Measurements from ENCODE around the gene HOTAIR. TPM values are rescaled to one million over a fixed set of nuclear protein-coding genes. Genes with fewer than 3 reads are reported as not detected.
A peak's percentile ranks its signal among the peaks of the same experiment; 100 is the strongest.

The HOTAIR gene
- total RNA-seq, 1 experiment from 2014 or later: not detected

GRCh38 chr12:53994009-53994263, 19.2 kb upstream of the HOTAIR start:
- no peak overlapping the region for H3K14ac ChIP-seq (ENCODE audit: insufficient read depth, low read length)
- H4K91ac ChIP-seq (ENCODE audit: insufficient read length, low read depth, low read length): no peak overlapping the region
- H3K79me2 ChIP-seq (ENCODE audit: insufficient read depth, low read length): no peaks in the 10 kb centered on the region
- Mint-ChIP-seq H3K9me3 (peaks cover 0 to 3% of the 10 kb centered on the region in 2 experiments; a peak in 2 of 5 replicates), H3K4me3 (peak overlapping the region in 1 of 2 experiments; percentile 40; a peak in 1 of 5 replicates), H3K27me3 (ENCODE audit: low read depth) (peaks cover 100% of the 10 kb centered on the region), H3K4me1 (peaks cover 7 to 31% of the 10 kb centered on the region in 2 experiments), H3K36me3 (ENCODE audit: insufficient read depth in 1 of 3, low read depth in 3 of 3) (no peaks in the 10 kb centered on the region), H3K27ac (no peak overlapping the region)
- peaks cover 99% of the 10 kb centered on the region for H3K27me3 ChIP-seq (ENCODE audit: insufficient read depth, low read length)
- no peaks in the 10 kb centered on the region for H3K23me2 ChIP-seq (ENCODE audit: insufficient read length, low read depth, low read length, poor library complexity, severe bottlenecking)
- H2AK5ac ChIP-seq (ENCODE audit: insufficient read length, low read length): no peak overlapping the region
- no peak overlapping the region for H4K8ac ChIP-seq (replicated peaks; ENCODE audit: insufficient read length, low read depth, low read length)
- H3K4me1 ChIP-seq (ENCODE audit: insufficient read depth, low read length): no peaks in the 10 kb centered on the region
- H4K5ac ChIP-seq (ENCODE audit: insufficient read length, low read depth, low read length): no peak overlapping the region
- H3K27ac ChIP-seq (ENCODE audit: insufficient read length, low read depth, low read length): no peak overlapping the region
- no peak overlapping the region for H3K23ac ChIP-seq (ENCODE audit: insufficient read length, low read depth, low read length)
- no peaks in the 10 kb centered on the region for H4K20me1 ChIP-seq (ENCODE audit: control insufficient read depth, insufficient read depth, insufficient read length)
- no peak overlapping the region for H2BK12ac ChIP-seq (ENCODE audit: insufficient read length, low read depth, low read length)
- no peak for DNase-seq
- no peak overlapping the region for H2BK5ac ChIP-seq (ENCODE audit: insufficient read length, low read length)
- no CpG with 5 or more reads among the region's 19 CpGs for WGBS (ENCODE audit: extremely low coverage, insufficient read length, low lambda C conversion rate)
- H3K79me1 ChIP-seq (ENCODE audit: insufficient read depth, low read depth, low read length, poor library complexity, severe bottlenecking): no peaks in the 10 kb centered on the region
- H3K56ac ChIP-seq (ENCODE audit: insufficient read length, low read depth, low read length): no peak overlapping the region
- H2BK20ac ChIP-seq (ENCODE audit: low read depth, low read length, poor library complexity, severe bottlenecking): no peak overlapping the region
- H3K18ac ChIP-seq (ENCODE audit: insufficient read length, low read depth, low read length): no peak overlapping the region
- H3K4ac ChIP-seq (ENCODE audit: low read depth, low read length): no peak overlapping the region
- H3K4me2 ChIP-seq (ENCODE audit: insufficient read depth, insufficient read length, low read length): no peak overlapping the region
- no peaks in the 10 kb centered on the region for H3K9me3 ChIP-seq (ENCODE audit: control insufficient read depth, low read depth, low read length)
- 0 out of 2 replicates have a peak overlapping the region, but pooled peaks have one; percentile 83 for H2BK15ac ChIP-seq (ENCODE audit: low read depth, low read length)
- H2AFZ ChIP-seq (ENCODE audit: low read length): no peak overlapping the region
- no peak for TF ChIP-seq CTCF (conservative IDR thresholded peaks at IDR 0.05)
- no peak overlapping the region for H2BK120ac ChIP-seq (ENCODE audit: low read depth, low read length, poor library complexity, severe bottlenecking)
- no peak overlapping the region for H3K9ac ChIP-seq (ENCODE audit: extremely low read depth, insufficient read length, low read length)
- no peak overlapping the region for H3T11ph ChIP-seq (ENCODE audit: low read length)
